Stimulated activated CD4-positive, alpha-beta T cell treated with anti-CD3 and anti-CD28 coated beads, Interleukin-2, amount 100 ng/mL, for 4 hours (primary cell): ENCODE measurements around the gene PPP1R37.
"Not testable (repeated sequence)": the region's sequence is repeated elsewhere in the genome, so short reads cannot be mapped to it uniquely, and the experiment has no call there.

ENCODE experiments used
- DNase-seq: peaks from one replicate; pipeline ENCODE4 v3.0.0-alpha.2; 2020; ENCODE audit warnings: low read depth

Gene PPP1R37

DNA sequence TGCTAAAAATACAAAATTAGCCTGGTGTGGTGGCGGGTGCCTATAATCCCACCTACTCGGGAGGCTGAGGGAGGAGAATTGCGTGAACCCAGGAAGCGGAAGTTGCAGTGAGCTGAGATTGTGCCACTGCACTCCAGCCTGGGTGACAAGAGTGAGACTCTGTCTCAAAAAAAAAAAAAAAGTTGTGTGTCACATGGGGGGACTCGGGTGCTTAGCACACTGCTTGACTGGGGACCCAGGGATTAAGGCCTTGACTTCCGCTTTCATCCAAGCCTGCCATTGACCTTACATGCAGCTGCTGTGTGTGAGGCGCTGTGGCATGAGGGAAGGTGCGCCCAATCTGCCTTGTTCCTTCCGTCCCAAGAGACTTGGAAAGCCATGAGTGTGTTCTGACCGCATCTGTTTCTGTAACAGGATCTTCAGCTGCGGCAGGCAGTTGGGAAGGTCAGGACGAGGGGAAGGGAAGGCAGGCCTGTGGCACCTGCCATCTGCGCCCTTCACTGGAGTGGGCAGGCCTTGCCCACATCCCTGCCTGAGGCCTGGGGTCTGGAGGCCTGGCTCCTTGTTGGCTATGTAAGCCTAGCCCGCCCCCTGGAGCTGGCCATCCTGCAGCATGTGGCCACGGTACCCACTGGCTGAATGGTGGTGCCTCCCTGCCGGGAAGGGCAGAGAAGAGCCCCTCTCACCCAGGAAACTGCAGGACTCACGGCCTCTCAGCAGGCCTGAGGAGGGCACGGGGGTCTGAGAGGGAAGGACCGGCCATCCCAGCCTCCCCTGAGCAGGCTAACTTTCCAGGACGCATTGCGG, 23.0 kb downstream of the PPP1R37 start:
- no peak for DNase-seq

DNA sequence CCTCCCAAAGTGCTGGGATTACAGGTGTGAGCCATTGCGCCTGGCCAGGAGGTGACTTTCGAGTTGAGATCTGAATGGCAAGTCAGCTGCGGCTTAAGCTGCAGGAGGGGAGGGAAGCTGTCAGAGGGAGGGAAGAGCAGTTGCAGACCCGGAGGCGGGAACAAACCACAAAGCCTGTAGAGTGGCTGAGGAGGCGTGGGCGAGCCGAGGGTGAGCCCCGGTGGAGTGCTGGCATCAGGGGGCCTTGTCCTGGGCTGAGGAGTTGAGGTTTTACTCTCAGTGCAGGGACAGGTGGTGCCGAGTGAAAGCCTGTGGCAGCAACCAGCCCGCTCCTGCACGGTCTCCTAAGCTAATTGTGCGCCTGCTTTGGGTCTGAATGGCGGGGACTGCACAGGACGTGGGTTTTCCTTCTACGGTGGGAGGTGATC, 24.2 kb downstream of the PPP1R37 start:
- DNase-seq = peak; percentile 56

DNA sequence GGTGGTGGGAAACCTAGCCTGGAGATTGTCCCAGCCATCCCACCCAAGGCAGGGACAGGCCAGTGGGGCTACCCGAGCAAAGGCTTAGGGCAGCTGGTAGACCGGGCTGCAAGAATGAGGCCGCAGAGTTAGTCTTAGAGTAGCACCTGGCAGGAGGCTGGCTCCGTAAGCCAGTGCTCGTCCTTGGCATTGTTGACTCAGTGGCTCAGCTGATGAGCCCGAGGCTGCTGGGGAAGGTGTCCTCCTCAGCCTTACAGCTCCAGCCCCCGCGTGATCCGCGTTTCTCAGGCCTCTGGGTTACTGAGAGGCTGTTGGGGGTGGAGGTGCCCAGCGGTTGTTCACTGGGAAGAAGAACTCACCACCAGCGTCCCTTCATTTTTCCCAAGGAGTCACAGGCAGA, 24.7 kb downstream of the PPP1R37 start:
- DNase-seq = no peak

DNA sequence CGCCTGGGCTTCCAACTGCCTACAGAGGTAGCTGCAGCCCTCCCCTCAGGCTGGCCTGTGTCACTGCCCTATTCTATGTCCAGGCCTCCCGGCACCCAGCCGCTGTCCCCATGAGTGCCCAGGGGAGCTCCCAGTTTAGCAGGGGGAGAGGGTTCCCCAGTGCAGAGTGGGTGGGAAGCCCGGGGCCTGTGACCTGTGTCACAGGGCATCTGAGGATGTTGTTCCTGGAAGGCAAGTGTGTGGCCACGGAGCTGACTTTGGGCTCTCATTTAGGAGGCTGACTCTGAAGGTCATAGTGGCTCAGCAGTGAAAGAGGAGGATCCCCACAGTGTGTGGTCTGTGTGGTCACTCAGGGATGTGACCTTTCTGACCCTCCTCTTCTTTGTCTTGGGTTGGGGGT, 25.1 kb downstream of the PPP1R37 start:
- DNase-seq = no peak

DNA sequence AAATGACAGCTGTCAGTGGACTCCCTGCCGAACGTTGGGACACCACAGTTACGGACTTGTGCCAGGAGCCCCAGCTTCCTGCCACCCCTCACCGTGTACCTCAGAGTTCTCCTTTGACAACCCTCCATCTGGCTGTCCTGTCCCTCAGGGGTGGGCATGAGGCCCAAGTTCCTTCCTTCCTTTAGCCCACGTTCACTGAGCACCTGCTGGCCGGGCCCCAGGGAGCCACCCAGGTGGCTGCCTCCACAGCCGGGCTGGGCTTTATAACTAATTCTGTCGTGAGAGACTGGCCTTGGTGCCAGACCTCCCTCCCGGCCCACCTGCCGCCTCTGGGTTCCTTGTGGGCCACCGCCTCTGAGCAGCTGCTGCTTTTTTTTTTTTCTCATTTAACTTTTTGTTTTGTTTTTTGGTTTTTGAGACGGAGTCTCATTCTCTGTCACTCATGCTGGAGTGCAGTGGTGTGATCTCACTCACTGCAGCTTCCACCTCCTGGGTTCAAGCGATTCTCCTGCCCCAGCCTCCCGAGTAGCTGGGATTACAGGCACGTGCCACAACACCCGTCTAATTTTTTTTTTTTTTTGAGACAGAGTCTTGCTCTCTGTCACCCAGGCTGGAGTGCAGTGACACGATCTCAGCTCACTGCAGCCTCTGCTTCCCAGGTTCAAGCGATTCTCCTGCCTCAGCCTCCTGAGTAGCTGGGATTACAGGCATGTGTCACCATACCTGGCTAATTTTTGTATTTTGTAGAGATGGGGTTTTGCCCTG, 25.8 kb downstream of the PPP1R37 start:
- not testable (repeated sequence) for DNase-seq

DNA sequence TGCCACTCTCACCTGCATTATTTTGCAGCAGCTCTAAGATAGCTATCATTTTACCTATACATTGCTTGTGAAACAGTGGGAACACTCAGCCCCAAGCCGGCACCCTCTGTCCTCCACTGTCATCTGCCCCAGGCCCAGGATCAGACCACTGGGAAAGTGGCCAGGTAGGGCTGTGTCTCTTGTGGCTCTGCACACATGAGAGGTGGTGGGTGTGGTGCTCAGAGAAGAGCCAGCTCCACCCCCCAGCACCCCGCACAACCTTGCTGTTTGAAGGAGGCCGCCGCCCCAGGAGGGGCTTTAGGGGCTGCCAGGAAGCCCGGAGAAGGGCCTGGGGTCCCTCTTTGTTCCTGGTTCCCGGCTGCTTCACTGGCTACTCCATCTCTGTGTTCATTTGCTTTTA, 26.6 kb downstream of the PPP1R37 start:
- no peak for DNase-seq

DNA sequence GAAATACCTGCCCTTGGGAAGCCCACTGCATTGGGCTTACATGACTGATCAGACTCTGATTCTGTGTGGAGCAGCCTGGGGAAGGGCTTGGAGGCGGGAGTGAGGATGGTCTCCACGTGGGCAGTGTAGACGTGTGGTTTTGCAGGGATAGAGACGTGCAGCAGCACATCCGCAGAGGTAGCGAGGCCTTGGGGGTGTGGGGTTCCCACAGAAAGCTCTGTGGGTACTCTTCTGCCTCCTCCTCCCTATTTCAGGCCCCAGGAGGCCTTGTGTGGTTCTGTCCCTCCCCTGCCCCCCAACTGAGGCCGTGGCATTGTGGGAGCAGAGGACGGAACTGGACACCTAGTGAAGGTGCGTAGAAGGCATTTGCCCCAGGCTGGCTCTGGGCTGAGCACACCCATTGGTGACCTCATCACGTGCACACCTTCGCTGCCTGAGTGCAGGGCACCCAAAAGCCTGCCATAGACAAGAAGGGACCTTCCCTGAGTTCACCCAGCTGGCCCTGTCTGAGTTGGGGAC, 28.9 kb downstream of the PPP1R37 start:
- no peak for DNase-seq

DNA sequence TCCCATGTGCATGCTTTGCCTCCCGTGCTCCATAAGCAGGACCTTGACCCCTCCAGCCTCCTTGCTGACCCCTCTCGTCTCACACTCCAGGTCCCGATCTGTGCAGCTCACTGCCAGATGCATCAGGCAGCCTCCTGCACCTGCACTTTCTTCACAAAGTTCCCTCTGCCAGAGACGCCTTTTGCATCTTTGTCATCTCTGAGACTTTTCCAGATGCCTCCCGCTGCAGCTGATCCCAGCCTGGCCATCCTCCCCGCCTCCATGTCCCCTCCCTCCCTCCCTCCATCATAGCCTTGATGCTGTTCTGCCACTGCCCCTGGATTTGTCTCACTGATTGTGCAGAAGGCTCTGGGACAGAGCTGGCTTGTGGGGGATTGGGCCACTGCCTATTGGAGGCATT, 29.9 kb downstream of the PPP1R37 start:
- DNase-seq = no peak

DNA sequence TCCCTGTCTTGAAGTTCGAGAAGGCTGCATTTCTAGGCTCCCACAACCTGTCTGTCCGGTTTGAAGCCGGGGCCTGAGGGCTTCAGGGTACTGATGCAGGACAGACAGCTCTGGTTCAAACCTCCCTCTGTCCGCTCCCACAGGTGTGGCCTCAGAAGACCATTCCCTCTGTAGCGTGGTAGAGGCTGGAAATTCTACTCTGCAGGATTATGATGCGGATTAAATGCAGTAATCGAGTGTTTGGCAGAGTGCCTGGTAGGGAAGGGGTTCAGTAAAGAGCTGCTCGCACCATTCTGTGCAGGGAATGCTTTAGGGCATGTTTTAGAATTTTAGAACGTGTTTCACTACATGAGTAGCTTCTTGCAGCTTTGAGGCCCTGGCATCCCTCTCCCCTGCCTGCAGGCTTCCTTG, 30.5 kb downstream of the PPP1R37 start:
- DNase-seq = no peak

DNA sequence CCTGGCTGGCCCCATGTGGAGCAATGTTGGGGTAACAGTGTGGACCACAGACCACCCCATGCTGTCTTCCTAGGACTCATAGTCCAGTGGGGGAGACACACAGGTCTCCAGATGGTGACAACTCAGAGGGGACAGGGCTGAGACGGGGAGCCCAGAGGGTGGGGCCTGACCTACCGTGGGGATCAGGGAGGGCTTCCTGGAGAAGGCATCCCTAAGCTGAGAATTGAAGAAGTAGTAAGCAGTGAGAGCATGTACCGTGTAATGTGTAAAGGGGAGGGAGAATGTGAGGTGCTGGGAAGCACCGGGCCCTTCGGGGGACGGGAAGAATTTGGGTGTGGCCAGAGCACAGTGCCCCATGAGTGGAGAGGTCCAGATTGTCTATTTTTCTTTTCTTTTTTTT, 31.0 kb downstream of the PPP1R37 start:
- no peak for DNase-seq

DNA sequence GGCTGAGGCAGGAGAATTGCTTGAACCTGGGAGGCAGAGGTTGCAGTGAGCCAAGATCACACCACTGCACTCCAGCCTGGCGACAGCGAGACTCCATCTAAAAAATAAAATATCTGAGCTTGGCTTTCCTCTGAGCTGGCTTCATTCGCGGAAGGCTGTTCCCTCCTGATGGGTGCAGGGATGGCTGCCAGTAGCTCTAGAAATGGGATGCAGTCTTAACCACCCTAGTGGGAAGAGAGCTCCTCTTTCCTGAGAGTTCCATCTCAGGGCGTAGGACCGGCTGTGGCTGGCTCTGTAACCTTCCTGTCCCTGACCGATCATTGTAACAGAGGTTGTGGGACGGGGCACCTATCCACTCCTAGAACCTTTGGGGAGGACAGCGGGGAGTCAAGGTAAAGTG, 32.4 kb downstream of the PPP1R37 start:
- DNase-seq = no peak

DNA sequence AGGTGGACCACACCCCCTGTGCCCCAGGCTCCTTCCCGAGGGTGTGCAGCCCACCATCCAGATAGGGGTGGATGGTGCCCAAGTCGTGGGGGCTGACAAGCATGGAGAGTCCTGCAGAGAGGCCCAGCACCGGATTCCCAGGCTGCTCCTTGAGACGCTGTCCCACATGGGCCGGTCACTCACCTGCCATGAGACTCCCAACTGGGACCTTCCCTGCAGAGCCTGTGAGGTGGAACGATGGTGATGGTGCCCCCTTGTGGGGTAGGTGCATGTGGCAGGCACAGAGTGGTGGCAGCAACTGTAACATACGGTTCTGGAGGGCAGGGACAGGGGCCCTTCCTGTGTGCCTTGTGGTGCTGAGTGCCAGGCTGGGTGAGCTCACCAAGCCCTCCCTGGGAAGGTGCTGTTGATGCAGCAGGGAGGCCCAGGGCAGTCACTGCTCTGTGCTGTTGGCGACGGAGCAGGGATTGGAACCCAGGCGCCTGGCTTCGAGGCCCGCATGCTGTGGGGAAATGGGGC, 33.1 kb downstream of the PPP1R37 start:
- peak; percentile 52 for DNase-seq

DNA sequence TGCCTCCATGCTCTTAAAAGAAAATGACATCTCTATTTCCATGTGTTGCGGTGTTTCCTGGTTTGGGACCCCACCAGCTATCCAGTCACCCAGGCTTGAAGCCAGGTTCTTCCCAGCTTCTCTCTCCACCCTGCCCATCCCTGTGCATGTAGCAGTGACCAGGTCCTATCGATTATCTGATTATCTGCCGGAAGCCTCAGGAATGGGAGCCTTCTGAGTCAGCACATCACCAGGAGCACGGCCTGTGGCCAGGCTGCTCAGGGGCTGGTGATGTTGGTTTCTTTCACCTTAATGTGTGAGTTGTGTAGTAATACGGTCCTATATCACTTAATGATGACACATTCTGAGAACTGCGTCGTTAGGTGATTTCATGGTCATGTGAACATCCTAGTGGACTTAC, 33.7 kb downstream of the PPP1R37 start:
- no peak for DNase-seq

DNA sequence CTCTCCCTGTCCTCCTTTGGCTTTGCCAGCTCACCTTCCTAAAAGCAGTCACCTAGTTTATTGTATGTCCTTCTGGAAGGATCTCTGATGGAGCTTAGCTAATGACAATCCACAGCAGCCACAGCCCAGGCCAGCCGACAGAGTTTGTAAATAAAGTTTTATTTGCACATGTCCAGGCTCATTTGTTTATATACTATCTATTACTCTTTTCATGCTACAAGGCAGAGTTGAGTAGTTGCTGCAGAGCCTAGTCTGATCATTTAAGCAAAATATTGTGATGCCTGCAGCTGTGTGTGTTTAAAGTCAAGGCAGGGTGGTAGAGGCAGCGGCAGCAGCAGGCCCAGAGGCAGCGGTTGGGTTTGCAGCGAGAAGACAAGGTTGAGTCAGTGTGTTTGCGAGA, 35.2 kb downstream of the PPP1R37 start:
- DNase-seq = no peak

DNA sequence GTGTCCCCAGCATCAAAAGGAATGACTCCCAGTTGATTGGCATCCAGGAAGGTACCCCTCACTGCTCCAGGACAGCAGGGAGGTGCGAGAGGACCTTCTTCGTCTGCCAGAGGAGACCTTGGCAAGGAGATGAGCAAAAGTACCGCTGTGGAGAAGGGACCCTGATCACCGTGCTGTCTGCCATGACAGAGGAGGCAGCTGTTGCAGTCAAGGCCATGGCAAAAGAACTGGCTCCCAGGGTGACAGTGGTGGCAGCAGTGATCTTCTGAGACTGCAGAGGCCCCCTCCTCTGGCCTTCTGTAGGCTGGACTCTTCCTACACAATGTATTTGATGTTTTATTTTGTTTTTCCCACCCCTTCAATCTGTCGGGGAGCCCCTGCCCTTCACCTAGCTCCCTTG, 35.8 kb downstream of the PPP1R37 start:
- DNase-seq = no peak

DNA sequence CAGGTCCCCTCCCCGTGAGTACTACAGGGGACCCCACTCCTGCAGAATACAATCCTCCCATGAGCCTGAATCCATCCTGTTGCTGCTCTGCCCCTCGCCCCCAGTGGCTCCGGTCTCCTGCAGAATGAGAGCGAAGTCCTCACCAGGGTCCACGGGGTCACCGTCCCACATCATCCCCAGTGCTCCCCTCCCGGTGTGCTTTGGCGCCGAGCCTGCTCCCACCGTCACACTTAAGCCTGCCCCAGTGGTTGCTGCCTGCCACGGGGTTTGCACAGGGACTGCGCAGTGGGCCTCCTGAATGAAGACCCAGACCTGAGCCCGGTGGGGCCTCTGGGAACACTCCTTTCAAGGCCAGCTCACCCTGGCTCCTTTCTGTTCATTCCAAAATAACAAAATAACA, 37.3 kb downstream of the PPP1R37 start:
- no peak for DNase-seq

DNA sequence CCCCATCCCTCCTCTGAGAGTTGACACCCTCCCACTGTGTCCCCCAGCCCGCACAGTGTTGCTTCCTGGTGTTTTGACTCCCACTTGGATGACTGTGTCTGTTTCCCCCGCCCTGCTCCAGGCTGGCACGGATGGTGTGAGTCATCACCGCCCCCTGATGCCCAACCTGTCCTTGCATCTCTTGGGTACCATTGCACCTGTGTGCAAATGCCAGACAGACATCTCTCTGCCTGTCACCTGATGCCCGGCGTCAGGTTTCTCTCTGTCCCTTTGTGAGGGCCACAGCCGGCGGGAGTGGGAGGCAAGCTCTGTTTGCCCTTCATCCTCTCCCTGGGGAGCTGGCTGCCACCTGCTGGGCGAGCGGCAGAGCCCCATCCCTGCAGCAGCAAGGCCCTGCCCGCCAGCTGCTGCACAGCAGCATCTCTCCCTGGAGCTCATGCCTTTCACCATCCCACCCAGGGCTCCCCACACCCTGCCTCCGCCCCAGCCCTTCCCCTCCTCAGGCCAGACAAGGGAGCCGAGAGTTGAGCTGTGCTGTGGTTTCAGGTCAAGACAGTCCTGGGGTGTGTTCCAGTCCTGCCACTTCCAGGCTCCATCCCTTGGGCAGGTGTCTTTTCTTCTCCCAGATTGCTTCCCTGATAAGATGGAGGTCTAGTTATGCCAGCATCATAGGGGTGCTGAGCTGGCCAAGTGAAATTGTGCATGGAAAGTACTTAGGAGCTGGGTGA, 38.1 kb downstream of the PPP1R37 start:
- peak; percentile 24 for DNase-seq

DNA sequence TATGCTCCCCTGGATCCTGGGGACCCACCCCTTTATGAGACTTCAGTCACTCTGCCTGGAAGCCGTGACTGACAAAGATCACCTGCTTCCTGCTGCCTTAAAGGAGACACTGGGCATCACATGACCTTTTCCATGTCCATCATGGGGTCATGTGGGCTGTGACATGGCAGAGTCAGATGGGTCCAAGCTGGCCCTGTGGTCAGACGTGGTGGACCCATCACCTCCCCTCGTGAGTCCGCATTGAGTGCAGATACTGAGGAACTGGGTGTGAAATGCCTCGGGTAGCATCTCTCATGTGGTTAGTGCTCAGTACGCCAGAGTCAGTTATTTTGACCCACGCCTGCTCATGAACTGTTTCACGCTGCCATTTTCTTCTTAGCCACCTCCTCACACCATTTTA, 40.7 kb downstream of the PPP1R37 start:
- no peak for DNase-seq

DNA sequence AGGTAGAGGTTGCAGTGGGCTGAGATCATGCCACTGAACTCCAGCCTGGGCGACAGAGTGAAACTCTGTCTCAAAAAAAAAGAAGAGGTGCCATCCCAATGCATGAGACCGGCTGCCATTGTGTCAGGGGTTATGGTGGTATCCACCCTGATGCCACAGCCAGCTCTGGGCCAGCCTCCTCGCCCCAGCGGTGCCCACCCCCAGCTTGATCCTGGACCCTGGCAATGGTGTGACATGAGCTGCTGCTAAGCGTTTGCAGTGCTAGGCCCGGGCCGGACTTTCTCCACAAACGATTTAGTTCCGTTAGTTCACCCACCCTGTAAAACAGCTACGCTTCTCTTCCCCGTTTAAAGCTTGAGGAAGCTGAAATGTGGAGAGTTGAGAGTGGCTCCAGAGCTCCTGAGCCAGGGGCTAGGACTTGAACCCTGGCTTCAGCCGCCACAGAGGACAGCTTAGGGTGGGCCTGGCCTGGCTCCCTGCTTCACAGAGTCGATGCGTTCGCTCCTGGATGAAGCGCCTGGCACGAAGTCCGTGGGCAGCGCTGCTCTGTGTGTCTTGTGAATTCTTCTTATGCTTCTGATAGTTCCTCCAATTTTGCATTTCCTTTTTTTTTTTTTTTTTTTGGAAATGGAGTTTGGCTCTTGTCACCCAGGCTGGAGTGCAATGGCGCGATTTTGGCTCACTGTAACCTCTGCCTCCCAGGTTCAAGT, 42.4 kb downstream of the PPP1R37 start:
- DNase-seq = no peak

DNA sequence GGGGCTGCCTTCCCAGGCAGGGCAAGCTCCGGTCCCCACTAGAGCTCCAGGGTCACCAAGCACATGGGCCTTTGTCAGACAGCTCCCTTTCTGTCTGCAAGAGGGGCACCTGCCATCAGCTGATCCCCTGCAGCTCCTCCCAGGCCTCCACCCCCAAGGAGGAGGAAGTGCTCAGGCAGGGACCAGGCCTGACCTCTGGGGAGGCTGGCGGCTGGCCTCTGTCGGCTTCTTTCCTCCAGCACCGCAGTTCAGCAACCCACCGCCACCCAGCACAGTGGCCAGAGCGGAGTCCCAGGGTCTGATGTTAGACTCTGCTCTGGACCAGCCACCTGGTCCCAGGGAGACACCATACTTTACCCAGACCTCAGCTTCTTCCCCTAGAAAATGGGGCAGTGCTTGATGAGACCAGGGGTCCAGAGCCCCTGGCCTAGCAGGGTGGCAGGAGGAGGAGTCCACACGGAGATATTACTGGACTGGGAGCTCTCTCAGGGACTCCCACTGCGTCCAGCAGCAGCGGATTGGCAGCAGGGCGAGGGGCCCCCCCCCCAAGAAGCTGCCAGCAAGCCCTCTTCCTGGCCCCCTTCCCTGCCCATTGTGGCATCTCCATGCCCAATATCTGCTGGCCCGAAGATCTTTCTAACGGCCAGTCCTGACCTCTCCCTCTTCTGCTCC, 43.7 kb downstream of the PPP1R37 start:
- DNase-seq = no peak

DNA sequence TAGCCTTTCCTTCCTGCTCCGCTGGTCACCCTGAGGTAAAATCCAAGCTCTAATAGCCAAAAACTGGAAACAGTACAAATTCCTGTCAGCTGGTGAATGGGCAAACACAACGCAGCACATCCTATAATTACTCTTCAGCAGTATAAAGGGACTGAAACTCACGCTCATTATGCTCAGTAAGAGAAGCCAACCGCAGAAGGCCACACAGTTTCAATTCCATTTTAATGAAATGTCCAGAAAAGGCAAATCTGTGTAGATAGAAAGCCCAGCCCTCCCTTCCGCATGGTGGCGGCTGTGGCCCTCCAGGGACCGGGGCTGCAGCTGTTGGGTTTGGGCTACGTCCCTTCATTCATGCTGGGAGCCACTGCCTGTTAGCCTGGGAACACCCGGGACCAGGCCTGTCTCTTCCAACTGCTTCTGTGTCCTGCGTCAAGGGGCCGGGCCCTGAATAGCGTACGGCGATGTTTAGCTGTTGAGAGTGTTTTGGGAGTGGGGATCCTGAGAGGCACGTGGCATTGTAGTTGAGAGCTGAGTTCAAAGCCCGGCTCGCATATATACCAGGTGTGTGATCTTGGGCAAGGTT, 44.3 kb downstream of the PPP1R37 start:
- DNase-seq = no peak
